Uterus (tissue), 4 donors: ENCODE results near the gene BTN3A1. TPM values are rescaled to one million over a fixed set of nuclear protein-coding genes. Genes with fewer than 3 reads are reported as not detected.

Source experiments
- DNase-seq, 2 donors: peaks; one replicate each; pipeline ENCODE4 v3.0.0-alpha.2; 2019 to 2020
- H3K27ac ChIP-seq, 2 donors: fragments of 200-600 bp; sonication (generic); 1 replicate in 1 of 2; 2 replicates in 1 of 2; pipeline ENCODE4 v1.5.1; 2016 to 2018
- H3K27me3 ChIP-seq, 2 donors: fragments of 200-600 bp; sonication (generic); one replicate each; pipeline ENCODE4 v1.5.1; 2018 to 2019; ENCODE audit warnings: control low read depth in 1 of 2
- H3K36me3 ChIP-seq, 2 donors: fragments of 200-600 bp; sonication (generic); one replicate each; pipeline ENCODE4 v1.5.1; 2019; ENCODE audit warnings: control low read depth in 1 of 2
- H3K4me1 ChIP-seq, 2 donors: fragments of 200-600 bp; sonication (generic); one replicate each; pipeline ENCODE4 v1.5.1; 2018 to 2019; ENCODE audit warnings: control low read depth in 1 of 2
- H3K4me3 ChIP-seq, 2 donors: fragments of 200-600 bp; sonication (generic); 1 replicate in 1 of 2; 2 replicates in 1 of 2; pipeline ENCODE4 v1.5.1; 2018 to 2019; ENCODE audit warnings: mild to moderate bottlenecking in 1 of 2
- H3K9me3 ChIP-seq, 2 donors: fragments of 200-600 bp; sonication (generic); one replicate each; pipeline ENCODE4 v1.5.1; 2019; ENCODE audit warnings: control low read depth in 1 of 2
- POLR2A ChIP-seq, 2 donors: fragments of 450-650 bp; IDR thresholded peaks; one replicate each; pipeline ENCODE4 v1.6.1; 2016; ENCODE audit warnings: antibody characterized with exemption in 2 of 2, mild to moderate bottlenecking in 1 of 2, moderate library complexity in 1 of 2
- intact Hi-C: fragments of 100-400 bp; cut with DNase I; formaldehyde crosslinking; loops from one replicate; pipeline ENCODE4 v1.15.1; 2023; ENCODE audit warnings: low total_unique reads
- total RNA-seq, 4 donors: library from RNA; depleted of rRNA in 3 of 4; stranded (reverse); fragments of >200 nt in 3 of 4; gene quantifications; one replicate each; pipeline versions ENCODE4 v1.1.0 to v1.2.4, GENCODE V29; 2014 to 2023
- TF ChIP-seq, protein P1 (sequence below), 4 experiments: fragments of 200-600 bp in 2 of 4; fragments of 450-650 bp in 2 of 4; sonication (generic) in 2 of 4; IDR thresholded peaks; one replicate each; pipeline ENCODE4 v1.5.1; 2016 to 2019; ENCODE audit warnings: antibody characterized with exemption in 4 of 4, mild to moderate bottlenecking in 2 of 4, moderate library complexity in 1 of 4
- donor health status: DM: yes; HTN: yes; CAD: no.

The BTN3A1 gene
- total RNA-seq, 4 donors from 2014 or later = 9.1 to 64.2 (median 20.8) TPM

DNA sequence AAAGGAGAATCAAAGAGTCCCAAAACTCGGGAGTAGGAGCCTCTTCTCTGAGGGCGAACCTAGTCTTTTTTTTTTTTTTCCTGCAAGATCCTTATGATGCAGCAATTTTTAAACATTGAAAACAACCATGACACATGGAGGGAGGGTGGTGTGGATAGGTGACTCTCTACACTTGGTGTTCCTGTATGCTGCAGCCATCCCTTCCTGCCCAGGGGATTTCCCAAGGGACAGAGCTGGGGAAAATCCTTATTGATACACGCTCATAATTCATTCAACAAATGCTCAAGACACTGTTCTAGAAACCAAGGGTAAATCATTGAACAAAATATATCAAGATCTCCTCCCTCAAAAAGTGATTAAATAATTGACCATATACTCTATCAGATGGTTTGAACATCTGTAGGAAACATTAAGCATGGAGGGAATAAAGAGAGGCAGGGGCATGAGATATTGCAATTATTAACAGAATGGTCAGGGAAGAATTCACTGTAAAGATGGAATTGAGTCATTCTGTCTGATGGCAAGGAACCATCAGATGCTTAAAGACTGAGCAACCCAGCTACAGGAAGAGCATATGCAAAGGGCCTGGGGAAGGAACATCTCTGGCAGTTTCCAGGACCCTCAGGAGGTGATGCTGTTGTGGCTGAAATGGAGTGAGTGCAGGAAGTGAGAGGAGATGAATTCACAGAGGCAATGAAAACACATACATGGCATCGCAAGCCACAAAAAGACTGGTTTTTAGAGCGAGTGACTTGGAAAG, 24.8 kb downstream of the BTN3A1 start:
- Histone ChIP-seq H3K4me3 (no peak overlapping the region), H3K4me1 (no peaks in the 10 kb centered on the region), H3K27ac (no peak overlapping the region), H3K27me3 (no peaks in the 10 kb centered on the region), H3K9me3 (no peaks in the 10 kb centered on the region), H3K36me3 (no peaks in the 10 kb centered on the region)
- TF ChIP-seq, protein P1, sequence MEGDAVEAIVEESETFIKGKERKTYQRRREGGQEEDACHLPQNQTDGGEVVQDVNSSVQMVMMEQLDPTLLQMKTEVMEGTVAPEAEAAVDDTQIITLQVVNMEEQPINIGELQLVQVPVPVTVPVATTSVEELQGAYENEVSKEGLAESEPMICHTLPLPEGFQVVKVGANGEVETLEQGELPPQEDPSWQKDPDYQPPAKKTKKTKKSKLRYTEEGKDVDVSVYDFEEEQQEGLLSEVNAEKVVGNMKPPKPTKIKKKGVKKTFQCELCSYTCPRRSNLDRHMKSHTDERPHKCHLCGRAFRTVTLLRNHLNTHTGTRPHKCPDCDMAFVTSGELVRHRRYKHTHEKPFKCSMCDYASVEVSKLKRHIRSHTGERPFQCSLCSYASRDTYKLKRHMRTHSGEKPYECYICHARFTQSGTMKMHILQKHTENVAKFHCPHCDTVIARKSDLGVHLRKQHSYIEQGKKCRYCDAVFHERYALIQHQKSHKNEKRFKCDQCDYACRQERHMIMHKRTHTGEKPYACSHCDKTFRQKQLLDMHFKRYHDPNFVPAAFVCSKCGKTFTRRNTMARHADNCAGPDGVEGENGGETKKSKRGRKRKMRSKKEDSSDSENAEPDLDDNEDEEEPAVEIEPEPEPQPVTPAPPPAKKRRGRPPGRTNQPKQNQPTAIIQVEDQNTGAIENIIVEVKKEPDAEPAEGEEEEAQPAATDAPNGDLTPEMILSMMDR (IDR thresholded peaks at IDR 0.05) = no peak
- TF ChIP-seq POLR2A (IDR thresholded peaks at IDR 0.05) = no peak
- intact Hi-C loops = no loop called here
- DNase-seq = no peak

GRCh38 chr6:26427451-26427809, 25.4 kb downstream of the BTN3A1 start:
- no peaks in the 10 kb centered on the region for H3K4me1 ChIP-seq
- no peaks in the 10 kb centered on the region for H3K36me3 ChIP-seq
- no peak for TF ChIP-seq POLR2A (IDR thresholded peaks at IDR 0.05)
- intact Hi-C loops = no loop called here
- no peak overlapping the region for H3K27ac ChIP-seq
- no peaks in the 10 kb centered on the region for H3K9me3 ChIP-seq
- H3K27me3 ChIP-seq = no peaks in the 10 kb centered on the region
- DNase-seq = no peak
- H3K4me3 ChIP-seq = no peak overlapping the region

DNA sequence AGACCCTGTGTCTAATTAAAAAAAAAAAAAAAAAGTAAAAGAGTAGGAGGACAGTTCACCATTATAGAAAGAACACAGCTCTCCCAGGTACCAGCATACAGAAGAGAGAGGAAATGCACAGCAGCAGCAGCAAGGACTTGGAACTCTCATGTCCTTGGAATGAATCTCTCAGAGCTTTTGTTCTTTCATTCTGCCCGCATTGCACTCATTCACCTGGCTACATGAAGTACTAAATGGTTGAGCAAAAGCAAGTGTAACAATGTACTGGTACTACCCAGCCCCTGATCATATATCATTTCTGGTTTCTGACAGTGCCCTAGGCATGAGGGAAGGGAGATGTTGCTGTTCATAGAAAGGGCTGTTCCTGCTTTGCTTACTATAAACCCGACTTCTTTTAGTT, 26.1 kb downstream of the BTN3A1 start:
- Histone ChIP-seq H3K4me1 (no peaks in the 10 kb centered on the region), H3K27me3 (no peaks in the 10 kb centered on the region), H3K36me3 (no peaks in the 10 kb centered on the region), H3K4me3 (no peak overlapping the region), H3K9me3 (no peaks in the 10 kb centered on the region), H3K27ac (no peak overlapping the region)
- no peak for DNase-seq
- intact Hi-C loops = no loop called here
- no peak for TF ChIP-seq POLR2A (IDR thresholded peaks at IDR 0.05)
- TF ChIP-seq, protein P1 (IDR thresholded peaks at IDR 0.05) = no peak

DNA sequence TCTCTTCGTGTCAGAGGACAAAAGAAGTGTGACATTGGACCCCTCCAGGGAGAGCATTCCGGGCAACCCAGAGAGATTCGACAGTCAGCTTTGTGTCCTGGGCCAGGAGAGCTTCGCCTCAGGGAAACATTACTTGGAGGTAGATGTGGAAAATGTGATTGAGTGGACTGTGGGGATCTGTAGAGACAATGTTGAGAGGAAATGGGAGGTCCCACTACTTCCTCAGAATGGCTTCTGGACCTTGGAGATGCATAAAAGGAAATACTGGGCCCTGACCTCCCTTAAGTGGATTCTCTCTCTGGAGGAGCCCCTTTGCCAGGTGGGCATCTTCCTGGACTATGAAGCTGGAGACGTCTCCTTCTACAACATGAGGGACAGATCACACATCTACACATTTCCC, 28.7 kb downstream of the BTN3A1 start:
- Histone ChIP-seq H3K9me3 (no peaks in the 10 kb centered on the region), H3K4me1 (no peaks in the 10 kb centered on the region), H3K27me3 (no peaks in the 10 kb centered on the region), H3K27ac (no peak overlapping the region), H3K4me3 (no peak overlapping the region), H3K36me3 (no peaks in the 10 kb centered on the region)
- TF ChIP-seq, protein P1 (IDR thresholded peaks at IDR 0.05) = no peak
- TF ChIP-seq POLR2A (IDR thresholded peaks at IDR 0.05) = no peak
- DNase-seq = no peak
- intact Hi-C loops = no loop called here

- H3K4me1 ChIP-seq = no peaks in the 10 kb centered on the region
- no peaks in the 10 kb centered on the region for H3K27me3 ChIP-seq
- H3K36me3 ChIP-seq = no peaks in the 10 kb centered on the region
- TF ChIP-seq, protein P1 (IDR thresholded peaks at IDR 0.05) = no peak
- TF ChIP-seq POLR2A (IDR thresholded peaks at IDR 0.05) = no peak
- H3K27ac ChIP-seq = no peak overlapping the region
- intact Hi-C loops = no loop called here
- no peak overlapping the region for H3K4me3 ChIP-seq
- no peaks in the 10 kb centered on the region for H3K9me3 ChIP-seq
- DNase-seq = no peak
These were observed 29.4 kb downstream of the BTN3A1 start for GRCh38 chr6:26431258-26432172.
